C4-2B (cell line): Measurements from ENCODE around the gene HAGHL.

Source experiments
- H3K27ac ChIP-seq: fragments of 450-650 bp; 2 replicates; pipeline ENCODE4 v1.5.1; 2017
- CTCF ChIP-seq: fragments of 450-650 bp; conservative IDR thresholded peaks from 2 replicates; pipeline ENCODE4 v1.5.1; 2017; ENCODE audit warnings: mild to moderate bottlenecking
- ZFX ChIP-seq: fragments of 450-650 bp; IDR thresholded peaks from 2 replicates; pipeline ENCODE4 v1.6.1; 2017

Gene HAGHL

GRCh38 chr16:680625-680945, 46.3 kb upstream of the HAGHL start:
- no peak for TF ChIP-seq CTCF
- peak; percentile 65 for TF ChIP-seq ZFX
- peak overlapping the region; percentile 94 for H3K27ac ChIP-seq

- peak overlapping the region; percentile 94 for H3K27ac ChIP-seq
- no peak; the same call in 1 of the 2 replicates for TF ChIP-seq CTCF
- 0 out of 2 replicates have a peak, but pooled peaks have one; percentile 26 for TF ChIP-seq ZFX
Observed at GRCh38 chr16:680967-681745, 45.8 kb upstream of the HAGHL start.

DNA sequence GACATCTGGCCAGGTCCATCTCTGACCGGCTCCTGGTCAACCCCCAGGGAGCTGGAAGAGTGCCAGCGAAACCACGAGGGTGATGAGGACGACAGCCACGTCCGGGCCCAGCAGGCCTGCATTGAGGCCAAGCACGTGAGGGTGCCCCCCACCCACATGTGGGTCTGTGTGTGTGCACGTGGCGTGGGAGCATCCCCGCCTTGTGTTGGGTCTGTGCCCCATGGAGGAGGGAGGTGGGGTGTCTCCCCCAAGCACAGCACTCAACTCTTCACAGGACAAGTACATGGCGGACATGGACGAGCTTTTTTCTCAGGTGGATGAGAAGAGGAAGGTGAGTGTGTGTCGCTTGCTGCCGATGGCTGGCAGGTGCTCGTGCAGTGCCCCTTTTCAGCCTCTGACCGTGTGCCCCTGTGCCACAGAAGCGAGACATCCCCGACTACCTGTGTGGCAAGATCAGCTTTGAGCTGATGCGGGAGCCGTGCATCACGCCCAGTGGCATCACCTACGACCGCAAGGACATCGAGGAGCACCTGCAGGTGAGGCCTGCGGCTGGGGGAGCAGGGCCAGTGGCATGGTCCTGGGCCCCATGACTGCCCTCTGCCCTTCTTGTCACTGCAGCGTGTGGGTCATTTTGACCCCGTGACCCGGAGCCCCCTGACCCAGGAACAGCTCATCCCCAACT, 45.0 kb upstream of the HAGHL start:
- peak overlapping the region; percentile 94 for H3K27ac ChIP-seq

GRCh38 chr16:682493-683395, 44.2 kb upstream of the HAGHL start:
- peak overlapping the region; percentile 94 for H3K27ac ChIP-seq
- TF ChIP-seq CTCF (no peak; the same call in 1 of the 2 replicates), ZFX (no peak)

More for the DNA sequence above, 45.0 kb upstream of the HAGHL start:
- TF ChIP-seq ZFX (no peak), CTCF (no peak)

GRCh38 chr16:683396-684070, 43.4 kb upstream of the HAGHL start:
- no peak for TF ChIP-seq CTCF
- TF ChIP-seq ZFX: peak; percentile 83
- peak overlapping the region; percentile 94 for H3K27ac ChIP-seq

DNA sequence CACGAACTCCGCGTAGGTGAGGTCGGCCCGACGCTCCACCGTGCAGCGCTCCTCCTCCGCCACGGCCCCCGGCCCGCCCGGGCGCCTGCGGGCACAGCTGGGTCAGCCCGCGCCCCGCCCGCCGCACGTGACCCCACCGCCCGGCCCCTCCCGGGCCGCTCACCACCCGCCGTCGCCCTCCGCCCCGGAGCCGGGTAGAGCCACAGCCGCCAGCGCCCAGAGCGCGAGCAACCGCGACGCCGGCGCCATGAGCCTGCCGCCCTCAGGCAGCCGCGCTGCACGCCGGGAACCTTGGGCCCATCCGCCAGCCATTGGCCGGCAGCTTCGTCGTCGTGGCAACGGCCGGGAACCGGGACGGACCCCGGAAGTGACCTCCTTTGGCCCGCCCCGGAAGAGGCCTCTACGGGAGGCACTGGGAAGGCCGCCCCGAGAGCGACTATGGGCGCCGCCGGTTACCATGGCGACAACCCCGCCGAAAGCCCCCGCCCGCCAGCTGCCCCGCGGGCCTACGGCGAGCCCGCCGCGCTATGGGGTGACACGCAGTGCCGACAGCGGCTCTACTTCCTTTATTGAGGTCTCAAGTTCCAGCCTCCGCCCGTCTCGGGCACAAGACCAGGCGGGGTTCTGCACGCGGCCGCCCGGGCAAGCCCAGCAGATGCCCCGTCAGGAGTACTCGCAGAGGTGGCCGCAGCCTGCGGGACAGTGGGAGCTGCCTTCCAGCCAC, 42.7 kb upstream of the HAGHL start, which contains the start of gene JMJD8:
TSS of gene JMJD8 (minus strand) at position 264 of the 724 bp plus-strand sequence. CDS start at position 249, 15 bp downstream.
- H3K27ac ChIP-seq: peak within 1 kb of the TSS; percentile 94
- TF ChIP-seq ZFX (peak; percentile 67), CTCF (no peak)
